ENCODE data around the gene RGL2. TPM values are rescaled to one million over a fixed set of nuclear protein-coding genes. Genes with fewer than 3 reads are reported as not detected.

Gene RGL2
- total RNA-seq, 1 donor from 2014 or later: 66.5 TPM

DNA sequence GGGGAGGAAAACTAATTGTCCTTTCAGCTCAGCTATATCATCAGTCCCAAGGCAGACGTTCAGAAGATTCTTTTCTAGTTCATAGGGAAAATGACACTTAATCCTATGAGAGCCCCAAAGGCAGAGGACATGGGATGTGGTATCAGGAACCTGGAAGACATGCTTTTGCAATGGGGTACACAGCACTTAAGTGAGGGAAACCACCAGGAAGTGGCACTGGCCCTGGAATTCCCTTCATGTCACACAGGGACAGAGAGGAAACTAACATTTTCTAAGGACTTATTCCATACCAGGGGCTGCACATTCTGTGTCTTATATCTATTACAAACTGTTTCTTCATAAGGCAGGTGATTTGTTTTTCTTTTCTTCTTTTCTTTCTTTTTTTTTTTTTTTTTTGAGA, 55.3 kb downstream of the RGL2 start:
- Mint-ChIP-seq H3K36me3 (ENCODE audit: low read depth) (no peaks in the 10 kb centered on the region), H3K27ac (no peak overlapping the region), H3K27me3 (peaks cover 4% of the 10 kb centered on the region), H3K4me1 (peaks cover 10% of the 10 kb centered on the region), H3K9me3 (no peaks in the 10 kb centered on the region), H3K4me3 (no peak overlapping the region)
- DNase-seq (no peak), ATAC-seq (ENCODE audit: low read depth) (no peak)
- intact Hi-C loops (cut with micrococcal nuclease): no loop called here
- CTCF ChIA-PET: no interaction called here
- POLR2A ChIA-PET: no interaction called here
- no peak for TF ChIP-seq CTCF (IDR thresholded peaks at IDR 0.05)

DNA sequence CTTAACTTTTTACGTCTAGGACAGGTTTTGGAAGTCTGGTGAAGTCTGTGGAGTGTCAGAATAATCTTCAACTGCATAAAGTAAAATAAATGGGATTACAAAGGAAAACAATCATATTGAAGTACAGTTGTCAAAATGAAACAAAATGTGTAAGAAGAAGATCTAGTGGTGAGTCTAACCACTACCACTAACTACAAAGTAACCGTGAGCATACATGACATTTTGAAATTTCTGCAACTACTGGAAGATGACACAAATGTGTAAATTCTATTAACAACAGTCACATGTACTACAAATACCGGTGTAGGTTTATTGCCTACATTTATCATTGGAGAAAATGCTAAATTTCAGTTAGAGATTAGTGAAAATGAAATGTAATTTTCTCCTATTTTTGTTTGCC, 56.8 kb downstream of the RGL2 start:
- no peak overlapping the region for H3K4me3 Mint-ChIP-seq
- no peaks in the 10 kb centered on the region for H3K9me3 Mint-ChIP-seq
- peaks cover 3% of the 10 kb centered on the region for H3K4me1 Mint-ChIP-seq
- H3K36me3 Mint-ChIP-seq (ENCODE audit: low read depth): no peaks in the 10 kb centered on the region
- TF ChIP-seq CTCF (IDR thresholded peaks at IDR 0.05): no peak
- ATAC-seq (ENCODE audit: low read depth): no peak
- ChIA-PET POLR2A (no interaction called here), CTCF (no interaction called here)
- intact Hi-C loops (cut with micrococcal nuclease): no loop called here
- no peak for DNase-seq
- no peak overlapping the region for H3K27ac Mint-ChIP-seq
- peaks cover 6% of the 10 kb centered on the region for H3K27me3 Mint-ChIP-seq

Other genes with a start within 250 kb of the RGL2 start
- gene HLA-DPA1, start 225.3 kb downstream of the RGL2 start, total RNA-seq: 718 and 730 TPM in 2 replicates
- gene HLA-DPB1, start 223.0 kb downstream of the RGL2 start, total RNA-seq: 853 and 854 TPM in 2 replicates
- gene COL11A2, start 106.5 kb downstream of the RGL2 start, total RNA-seq: 0.32 and 0.47 TPM in 2 replicates
- gene RXRB, start 98.3 kb downstream of the RGL2 start, total RNA-seq: 72.4 and 74.3 TPM in 2 replicates
- gene SLC39A7, start 98.1 kb downstream of the RGL2 start, total RNA-seq: 31.7 and 35.2 TPM in 2 replicates
- 12.3 TPM in 2 replicates for gene HSD17B8, start 94.3 kb downstream of the RGL2 start, total RNA-seq
- 41.7 and 43.8 TPM in 2 replicates for gene RING1, start 90.4 kb downstream of the RGL2 start, total RNA-seq
- 82.0 and 97.2 TPM in 2 replicates for gene VPS52, start 27.1 kb downstream of the RGL2 start, total RNA-seq
- gene RPS18, start 26.9 kb downstream of the RGL2 start, total RNA-seq: 4,710 and 5,877 TPM in 2 replicates
- gene B3GALT4, start 21.8 kb downstream of the RGL2 start, total RNA-seq: 19.1 and 19.4 TPM in 2 replicates
- gene WDR46, start 9.7 kb downstream of the RGL2 start, total RNA-seq: 114 and 117 TPM in 2 replicates
- 82.8 and 95.1 TPM in 2 replicates for gene PFDN6, start 9.3 kb downstream of the RGL2 start, total RNA-seq
- 319 and 350 TPM in 2 replicates for gene TAPBP, start 15.1 kb upstream of the RGL2 start, total RNA-seq
- gene ZBTB22, start 18.8 kb upstream of the RGL2 start, total RNA-seq: 31.6 and 31.8 TPM in 2 replicates
- gene DAXX, start 24.0 kb upstream of the RGL2 start, total RNA-seq: 82.5 and 85.4 TPM in 2 replicates
- 1.9 and 2.2 TPM in 2 replicates for gene KIFC1, start 92.9 kb upstream of the RGL2 start, total RNA-seq
- gene PHF1, start 112.1 kb upstream of the RGL2 start, total RNA-seq: 76.0 and 83.4 TPM in 2 replicates
- gene CUTA, start 119.2 kb upstream of the RGL2 start, total RNA-seq: 111 and 120 TPM in 2 replicates
- 19.5 and 25.4 TPM in 2 replicates for gene SYNGAP1, start 121.1 kb upstream of the RGL2 start, total RNA-seq
- gene ZBTB9, start 155.6 kb upstream of the RGL2 start, total RNA-seq: 10.7 and 12.5 TPM in 2 replicates

Measured in activated B cell treated with CpG ODN at 0.5 μM for 24 hours (primary cell).